GM23338 (cell line): Measurements from ENCODE around the gene GPR32. TPM values are rescaled to one million over a fixed set of nuclear protein-coding genes. Genes with fewer than 3 reads are reported as not detected.
A peak's percentile ranks its signal among the peaks of the same experiment; 100 is the strongest.

ENCODE experiments used
- ATAC-seq: fragments of 200-7000 bp; cut with Tn5 transposase; 3 replicates; pipeline ENCODE4 v1.9.1; 2020
- DNase-seq: peaks from one replicate; pipeline ENCODE4 v3.0.0-alpha.2; 2015; ENCODE audit warnings: low spot score
- H2AFZ ChIP-seq: fragments of 200-600 bp; sonication (generic); 2 replicates; pipeline ENCODE4 v1.8.0; 2016; ENCODE audit warnings: antibody characterized with exemption, mild to moderate bottlenecking, moderate library complexity
- H3F3A ChIP-seq: fragments of 200-600 bp; sonication (generic); replicated peaks from 2 replicates; pipeline ENCODE4 v1.8.0; 2017; ENCODE audit warnings: antibody characterized with exemption, mixed run types, low read depth
- H3K27ac ChIP-seq: fragments of 200-600 bp; sonication (generic); 2 replicates; pipeline ENCODE4 v1.6.1; 2016; ENCODE audit warnings: low read depth
- H3K27me3 ChIP-seq: fragments of 200-600 bp; sonication (generic); 2 replicates; pipeline ENCODE4 v1.8.0; 2016; ENCODE audit warnings: mild to moderate bottlenecking, mixed run types, moderate library complexity; ENCODE audit not compliant: insufficient read depth
- H3K36me3 ChIP-seq: fragments of 200-600 bp; sonication (generic); 2 replicates; pipeline ENCODE4 v1.8.0; 2016; ENCODE audit warnings: mild to moderate bottlenecking; ENCODE audit not compliant: insufficient read depth
- H3K4me1 ChIP-seq: fragments of 200-600 bp; sonication (generic); 2 replicates; pipeline ENCODE4 v1.8.0; 2016; ENCODE audit warnings: mild to moderate bottlenecking, moderate library complexity; ENCODE audit not compliant: insufficient read depth
- H3K4me2 ChIP-seq: fragments of 200-600 bp; sonication (generic); 2 replicates; pipeline ENCODE4 v1.7.1; 2017; ENCODE audit warnings: mixed run types
- H3K4me3 ChIP-seq: fragments of 200-600 bp; sonication (generic); 2 replicates; pipeline ENCODE4 v1.6.1; 2016; ENCODE audit warnings: mixed run types
- H3K79me2 ChIP-seq: fragments of 200-600 bp; sonication (generic); replicated peaks from 2 replicates; pipeline ENCODE4 v1.8.0; 2017; ENCODE audit warnings: mild to moderate bottlenecking; ENCODE audit not compliant: insufficient read depth
- H3K9me2 ChIP-seq: fragments of 200-600 bp; sonication (generic); 2 replicates; pipeline ENCODE4 v1.8.0; 2017; ENCODE audit not compliant: insufficient read depth
- H4K20me1 ChIP-seq: fragments of 200-600 bp; sonication (generic); replicated peaks from 2 replicates; pipeline ENCODE4 v1.8.0; 2017; ENCODE audit warnings: mild to moderate bottlenecking; ENCODE audit not compliant: insufficient read depth
- H3K27ac Mint-ChIP-seq: 2 replicates; pipeline ENCODE4 v1.8.0; 2020; ENCODE audit warnings: inconsistent platforms, mild to moderate bottlenecking, moderate library complexity, mixed read lengths
- H3K27me3 Mint-ChIP-seq: 3 replicates; pipeline ENCODE4 v1.8.0; 2022; ENCODE audit warnings: low read depth, mild to moderate bottlenecking, moderate library complexity, mixed read lengths, inconsistent platforms; ENCODE audit not compliant: insufficient read depth, poor library complexity
- H3K36me3 Mint-ChIP-seq: 3 replicates; pipeline ENCODE4 v1.8.0; 2021; ENCODE audit warnings: low read depth, mild to moderate bottlenecking, inconsistent platforms, moderate library complexity, mixed read lengths
- H3K4me1 Mint-ChIP-seq: 3 replicates; pipeline ENCODE4 v1.8.0; 2020; ENCODE audit warnings: mild to moderate bottlenecking, inconsistent platforms, mixed read lengths
- H3K4me3 Mint-ChIP-seq: 3 replicates; pipeline ENCODE4 v1.8.0; 2021; ENCODE audit warnings: moderate library complexity, mild to moderate bottlenecking, inconsistent platforms, mixed read lengths
- H3K9me3 Mint-ChIP-seq: 3 replicates; pipeline ENCODE4 v1.8.0; 2020; ENCODE audit warnings: moderate library complexity, mild to moderate bottlenecking, inconsistent platforms, mixed read lengths
- CREB1 ChIP-seq: fragments of 250-450 bp; sonication (Bioruptor Pico); IDR thresholded peaks from 2 replicates; pipeline ENCODE4 v1.5.0; 2020; ENCODE audit warnings: low read depth, mild to moderate bottlenecking, moderate library complexity
- CTCF ChIP-seq, 2 experiments: fragments of 200-600 bp in 1 of 2; sonication (generic) in 1 of 2; conservative IDR thresholded peaks; 2 replicates each; pipeline versions ENCODE4 v1.5.1 to v1.6.1; 2016 to 2017; ENCODE audit warnings: antibody characterized with exemption in 2 of 2, low read depth in 2 of 2, mild to moderate bottlenecking in 2 of 2, moderate library complexity in 1 of 2
- ETS1 ChIP-seq: IDR thresholded peaks from 2 replicates; pipeline ENCODE4 v1.6.1; 2016; ENCODE audit warnings: antibody characterized with exemption
- EZH2phosphoT487 ChIP-seq: fragments of 200-600 bp; sonication (generic); IDR thresholded peaks from one replicate; pipeline ENCODE4 v1.8.1; 2018; ENCODE audit warnings: antibody characterized with exemption; ENCODE audit not compliant: unreplicated experiment
- JUNB ChIP-seq: IDR thresholded peaks from one replicate; pipeline ENCODE4 v1.6.1; 2016; ENCODE audit warnings: antibody characterized with exemption; ENCODE audit not compliant: unreplicated experiment
- POLR2AphosphoS5 ChIP-seq: IDR thresholded peaks from 2 replicates; pipeline ENCODE4 v1.6.1; 2016; ENCODE audit warnings: antibody characterized with exemption, low read depth
- REST ChIP-seq: IDR thresholded peaks from one replicate; pipeline ENCODE4 v1.6.1; 2018; ENCODE audit warnings: antibody characterized with exemption; ENCODE audit not compliant: unreplicated experiment
- STAT1 ChIP-seq: IDR thresholded peaks from one replicate; pipeline ENCODE4 v1.6.1; 2016; ENCODE audit warnings: antibody characterized with exemption; ENCODE audit not compliant: unreplicated experiment
- ZNF114 ChIP-seq: fragments of 250-450 bp; sonication (Bioruptor Pico); IDR thresholded peaks from 2 replicates; pipeline ENCODE4 v1.5.0; 2020; ENCODE audit warnings: mild to moderate bottlenecking, moderate library complexity
- ZNF331 ChIP-seq: fragments of 250-450 bp; sonication (Bioruptor Pico); IDR thresholded peaks from 2 replicates; pipeline ENCODE4 v1.5.0; 2020; ENCODE audit warnings: low read depth, mild to moderate bottlenecking, moderate library complexity
- polyA plus RNA-seq: library from polyadenylated mRNA; unstranded; fragments of >200 nt; fragmentation: Nextera tagmentation; extraction: Ambion mirVana; gene quantifications from 2 replicates; pipeline ENCODE4 v1.2.1, GENCODE V29; 2016
- total RNA-seq: library from RNA; depleted of rRNA; stranded (reverse); fragments of >200 nt; shearing (Covaris generic); gene quantifications from 2 replicates; pipeline ENCODE4 v1.2.3, GENCODE V29; 2014

The GPR32 gene
- total and polyA plus RNA-seq, 2 experiments from 2014 or later: not detected

- no peak for TF ChIP-seq REST
- TF ChIP-seq STAT1: no peak
Observed at GRCh38 chr19:50792272-50793250, 22.3 kb downstream of the GPR32 start (continued).

GRCh38 chr19:50793558-50794065 is 23.3 kb downstream of the GPR32 start:
- 0 out of 2 replicates have a peak overlapping the region, but pooled peaks have one; percentile 38 for H3K4me2 ChIP-seq
- H3K9me2 ChIP-seq: no peaks in the 10 kb centered on the region
- H3K36me3 ChIP-seq: peaks cover 7% of the 10 kb centered on the region; the same call in 1 of the 2 replicates
- H3K4me1 ChIP-seq: peaks cover 9% of the 10 kb centered on the region
- no peak overlapping the region for H2AFZ ChIP-seq
- Mint-ChIP-seq H3K4me1 (peaks cover 6% of the 10 kb centered on the region; the same call in 2 of the 3 replicates), H3K36me3 (peaks cover 27% of the 10 kb centered on the region), H3K4me3 (no peak overlapping the region), H3K9me3 (peaks cover 6% of the 10 kb centered on the region), H3K27ac (no peak overlapping the region), H3K27me3 (peaks cover 38% of the 10 kb centered on the region)
- no peak overlapping the region for H3K4me3 ChIP-seq
- H3F3A ChIP-seq: peaks cover 35% of the 10 kb centered on the region
- ATAC-seq: no peak
- DNase-seq: no peak
- H3K27ac ChIP-seq: no peak overlapping the region
- no peaks in the 10 kb centered on the region for H3K27me3 ChIP-seq
- H4K20me1 ChIP-seq: peaks cover 32% of the 10 kb centered on the region
- H3K79me2 ChIP-seq: no peaks in the 10 kb centered on the region
- TF ChIP-seq ETS1 (no peak), STAT1 (no peak), EZH2phosphoT487 (no peak), POLR2AphosphoS5 (no peak), CTCF (conservative IDR thresholded peaks at IDR 0.05; ENCODE audit: low read depth in 2 of 2) (no peak), ZNF331 (CRISPR knock-in tag) (no peak), JUNB (no peak), REST (no peak), CREB1 (CRISPR knock-in tag) (no peak), ZNF114 (CRISPR knock-in tag) (no peak)
